H9 (cell line): Measurements from ENCODE around the gene RORB. TPM values are rescaled to one million over a fixed set of nuclear protein-coding genes. Genes with fewer than 3 reads are reported as not detected.

Experiments used
- DNase-seq: peaks from one replicate; pipeline ENCODE4 v3.0.0-alpha.2; 2017
- H2AFZ ChIP-seq: one replicate; pipeline ENCODE4 v1.6.1; 2013; ENCODE audit warnings: mild to moderate bottlenecking, low read length, control low read depth, moderate library complexity
- H2AK5ac ChIP-seq: 2 replicates; pipeline ENCODE4 v1.6.1; 2013; ENCODE audit warnings: low read length, control low read depth, mixed read lengths; ENCODE audit not compliant: insufficient read length
- H2BK120ac ChIP-seq: one replicate; pipeline ENCODE4 v1.6.1; 2013; ENCODE audit warnings: low read depth, mild to moderate bottlenecking, low read length, control low read depth, inconsistent platforms; ENCODE audit not compliant: poor library complexity, severe bottlenecking
- H2BK12ac ChIP-seq: 2 replicates; pipeline ENCODE4 v1.6.1; 2013; ENCODE audit warnings: low read length, control low read depth, mixed read lengths, low read depth; ENCODE audit not compliant: insufficient read length
- H2BK15ac ChIP-seq: 2 replicates; pipeline ENCODE4 v1.6.1; 2013; ENCODE audit warnings: low read depth, low read length, control low read depth
- H2BK20ac ChIP-seq: one replicate; pipeline ENCODE4 v1.6.1; 2013; ENCODE audit warnings: low read depth, mild to moderate bottlenecking, low read length, control low read depth, inconsistent platforms; ENCODE audit not compliant: poor library complexity, severe bottlenecking
- H2BK5ac ChIP-seq: 2 replicates; pipeline ENCODE4 v1.6.1; 2013; ENCODE audit warnings: low read length, control low read depth, mixed read lengths; ENCODE audit not compliant: insufficient read length
- H3K14ac ChIP-seq: 2 replicates; pipeline ENCODE4 v1.6.1; 2013; ENCODE audit warnings: low read length, control low read depth; ENCODE audit not compliant: insufficient read depth
- H3K18ac ChIP-seq: 2 replicates; pipeline ENCODE4 v1.6.1; 2013; ENCODE audit warnings: low read depth, mild to moderate bottlenecking, mixed read lengths, low read length, control low read depth; ENCODE audit not compliant: insufficient read length
- H3K23ac ChIP-seq: 2 replicates; pipeline ENCODE4 v1.6.1; 2013; ENCODE audit warnings: low read length, control low read depth, mixed read lengths, low read depth; ENCODE audit not compliant: insufficient read length
- H3K23me2 ChIP-seq: 2 replicates; pipeline ENCODE4 v1.6.1; 2013; ENCODE audit warnings: low read depth, mild to moderate bottlenecking, mixed read lengths, low read length, control low read depth; ENCODE audit not compliant: insufficient read length, poor library complexity, severe bottlenecking
- H3K27ac ChIP-seq: 2 replicates; pipeline ENCODE4 v1.5.1; 2013; ENCODE audit warnings: low read length, control low read depth, mixed read lengths, low read depth; ENCODE audit not compliant: insufficient read length
- H3K27me3 ChIP-seq: 2 replicates; pipeline ENCODE4 v1.6.1; 2013; ENCODE audit warnings: low read length, control low read depth, inconsistent platforms; ENCODE audit not compliant: insufficient read depth
- H3K4ac ChIP-seq: 2 replicates; pipeline ENCODE4 v1.6.1; 2013; ENCODE audit warnings: low read depth, mild to moderate bottlenecking, control low read depth, inconsistent platforms, low read length, moderate library complexity
- H3K4me1 ChIP-seq: 2 replicates; pipeline ENCODE4 v1.6.1; 2013; ENCODE audit warnings: low read length, control low read depth, inconsistent platforms; ENCODE audit not compliant: insufficient read depth
- H3K4me2 ChIP-seq: 2 replicates; pipeline ENCODE4 v1.6.1; 2013; ENCODE audit warnings: low read length, control low read depth, mixed read lengths; ENCODE audit not compliant: insufficient read length, insufficient read depth
- H3K56ac ChIP-seq: 2 replicates; pipeline ENCODE4 v1.6.1; 2013; ENCODE audit warnings: low read depth, mild to moderate bottlenecking, mixed read lengths, low read length, control low read depth; ENCODE audit not compliant: insufficient read length
- H3K79me1 ChIP-seq: 2 replicates; pipeline ENCODE4 v1.6.1; 2013; ENCODE audit warnings: low read depth, mild to moderate bottlenecking, moderate library complexity, low read length, control low read depth, inconsistent platforms; ENCODE audit not compliant: insufficient read depth, poor library complexity, severe bottlenecking
- H3K79me2 ChIP-seq: 2 replicates; pipeline ENCODE4 v1.6.1; 2013; ENCODE audit warnings: low read length, control low read depth, inconsistent platforms; ENCODE audit not compliant: insufficient read depth
- H3K9ac ChIP-seq: 2 replicates; pipeline ENCODE4 v1.6.1; 2013; ENCODE audit warnings: low read length, control low read depth, mixed read lengths; ENCODE audit not compliant: insufficient read length; ENCODE audit errors: extremely low read depth
- H3K9me3 ChIP-seq: one replicate; pipeline ENCODE4 v1.6.1; 2013; ENCODE audit warnings: low read depth, low read length, inconsistent platforms; ENCODE audit not compliant: control insufficient read depth
- H3T11ph ChIP-seq: one replicate; pipeline ENCODE4 v1.6.1; 2013; ENCODE audit warnings: mild to moderate bottlenecking, low read length, control low read depth, inconsistent platforms
- H4K20me1 ChIP-seq: one replicate; pipeline ENCODE4 v1.6.1; 2013; ENCODE audit not compliant: control insufficient read depth, insufficient read length, insufficient read depth
- H4K5ac ChIP-seq: 2 replicates; pipeline ENCODE4 v1.6.1; 2013; ENCODE audit warnings: low read depth, mild to moderate bottlenecking, mixed read lengths, low read length, control low read depth; ENCODE audit not compliant: insufficient read length
- H4K8ac ChIP-seq: replicated peaks from 2 replicates; pipeline ENCODE4 v1.6.1; 2013; ENCODE audit warnings: low read length, control low read depth, mixed read lengths, low read depth; ENCODE audit not compliant: insufficient read length
- H4K91ac ChIP-seq: 2 replicates; pipeline ENCODE4 v1.6.1; 2013; ENCODE audit warnings: low read depth, mild to moderate bottlenecking, moderate library complexity, mixed read lengths, low read length, control low read depth; ENCODE audit not compliant: insufficient read length
- H3K27ac Mint-ChIP-seq, 3 experiments: 2 replicates in 2 of 3; 3 replicates in 1 of 3; pipeline ENCODE4 v1.8.0; 2020 to 2021; ENCODE audit warnings: mixed read lengths in 3 of 3, mild to moderate bottlenecking in 1 of 3, moderate library complexity in 1 of 3
- H3K27me3 Mint-ChIP-seq: 2 replicates; pipeline ENCODE4 v1.8.0; 2021; ENCODE audit warnings: low read depth, mild to moderate bottlenecking, moderate library complexity, mixed read lengths
- H3K36me3 Mint-ChIP-seq, 3 experiments: 2 replicates in 2 of 3; 3 replicates in 1 of 3; pipeline ENCODE4 v1.8.0; 2020 to 2021; ENCODE audit warnings: low read depth in 3 of 3, mixed read lengths in 3 of 3; ENCODE audit not compliant: insufficient read depth in 1 of 3
- H3K4me1 Mint-ChIP-seq, 2 experiments: 2 replicates each; pipeline ENCODE4 v1.8.0; 2020; ENCODE audit warnings: mixed read lengths in 2 of 2
- H3K4me3 Mint-ChIP-seq, 2 experiments: 2 replicates in 1 of 2; 3 replicates in 1 of 2; pipeline ENCODE4 v1.8.0; 2020 to 2021; ENCODE audit warnings: mild to moderate bottlenecking in 2 of 2, mixed read lengths in 2 of 2, moderate library complexity in 1 of 2
- H3K9me3 Mint-ChIP-seq, 2 experiments: 2 replicates in 1 of 2; 3 replicates in 1 of 2; pipeline ENCODE4 v1.8.0; 2020; ENCODE audit warnings: mild to moderate bottlenecking in 2 of 2, mixed read lengths in 2 of 2, moderate library complexity in 1 of 2
- CTCF ChIP-seq: fragments of 200-600 bp; sonication (generic); conservative IDR thresholded peaks from 3 replicates; pipeline ENCODE4 v1.8.0; 2021; ENCODE audit warnings: antibody characterized with exemption, mild to moderate bottlenecking
- WGBS: extraction: QIAGEN DNeasy Blood & Tissue Kit; methylation state at CpG from one replicate; pipeline ENCODE4 v1.1.7; 2013; ENCODE audit warnings: missing lambda C conversion rate, low lambda C conversion rate, mixed read lengths; ENCODE audit not compliant: insufficient read length; ENCODE audit errors: extremely low coverage; 5-methylcytosine and 5-hydroxymethylcytosine counted together
- total RNA-seq: library from RNA; stranded (reverse); gene quantifications from 2 replicates; pipeline ENCODE4 v1.2.1, GENCODE V29; 2021

Gene RORB
- total RNA-seq, 1 experiment from 2014 or later: 0.31 TPM

GRCh38 chr9:74499111-74499601 is 2.0 kb downstream of the RORB start:
- H3K27me3 Mint-ChIP-seq: peaks cover 72% of the 10 kb centered on the region
- Histone ChIP-seq H2BK20ac (no peak overlapping the region), H4K5ac (no peak overlapping the region), H3K23me2 (peaks cover 40% of the 10 kb centered on the region), H2AK5ac (no peak overlapping the region), H2BK15ac (no peak overlapping the region), H3K4me1 (no peaks in the 10 kb centered on the region), H4K91ac (no peak overlapping the region), H2BK120ac (no peak overlapping the region), H3K9me3 (no peaks in the 10 kb centered on the region), H3K79me1 (no peaks in the 10 kb centered on the region), H3K23ac (no peak overlapping the region), H3K27ac (no peak overlapping the region), H3T11ph (no peak overlapping the region), H4K8ac (no peak overlapping the region), H2BK12ac (no peak overlapping the region), H2BK5ac (no peak overlapping the region), H3K27me3 (peaks cover 18% of the 10 kb centered on the region; the same call in 1 of the 2 replicates), H4K20me1 (no peaks in the 10 kb centered on the region), H2AFZ (no peak overlapping the region), H3K14ac (no peak overlapping the region), H3K4me2 (peak overlapping the region; percentile 94), H3K18ac (no peak overlapping the region), H3K56ac (no peak overlapping the region), H3K4ac (no peak overlapping the region), H3K9ac (no peak overlapping the region), H3K79me2 (no peaks in the 10 kb centered on the region)
- no CpG with 5 or more reads among the region's 19 CpGs for WGBS
- no peak overlapping the region for H3K27ac Mint-ChIP-seq
- peak; percentile 43 for DNase-seq
- no peaks in the 10 kb centered on the region for H3K36me3 Mint-ChIP-seq
- peaks cover 0 to 3% of the 10 kb centered on the region in 2 experiments; a peak in 1 of 5 replicates for H3K9me3 Mint-ChIP-seq
- H3K4me3 Mint-ChIP-seq: peak overlapping the region; percentile 73 to 95
- peaks cover 45 to 52% of the 10 kb centered on the region in 2 experiments for H3K4me1 Mint-ChIP-seq
- no peak for TF ChIP-seq CTCF
